Gastroesophageal sphincter (tissue), 3 donors: ENCODE measurements around the gene PRR23E.

Experiments
- CTCF ChIP-seq, 4 experiments: fragments of 200-600 bp in 2 of 4; fragments of 450-650 bp in 2 of 4; sonication (generic) in 1 of 4; IDR thresholded peaks; one replicate each; pipeline ENCODE4 v1.5.1; 2017 to 2019; ENCODE audit warnings: antibody characterized with exemption in 4 of 4, mild to moderate bottlenecking in 2 of 4, moderate library complexity in 2 of 4
- EP300 ChIP-seq: sonication (generic); formaldehyde crosslinking; IDR thresholded peaks from one replicate; pipeline ENCODE4 v1.6.1; 2017; ENCODE audit warnings: antibody characterized with exemption, mild to moderate bottlenecking
- POLR2AphosphoS5 ChIP-seq: sonication (generic); formaldehyde crosslinking; IDR thresholded peaks from one replicate; pipeline ENCODE4 v1.6.1; 2017; ENCODE audit warnings: antibody characterized with exemption

GRCh38 chr3:127211118-127212060, 18.5 kb downstream of the PRR23E start:
- TF ChIP-seq POLR2AphosphoS5 (no peak), CTCF (IDR thresholded peaks at IDR 0.05) (no peak), EP300 (no peak)
